ENCODE results near the gene RALGPS2.

Gene RALGPS2

GRCh38 chr1:178877896-178878295 lies 152.9 kb downstream of the RALGPS2 start:
- no peak for TF ChIP-seq ZFP30 (CRISPR knock-in tag; IDR thresholded peaks at IDR 0.05)
- no peak for TF ChIP-seq BACH2 (CRISPR knock-in tag; IDR thresholded peaks at IDR 0.05; ENCODE audit: borderline replicate concordance)
- no peak for TF ChIP-seq ZNF565 (CRISPR knock-in tag; conservative IDR thresholded peaks at IDR 0.05; ENCODE audit: low read depth)
- no peak for TF ChIP-seq ISL1 (CRISPR knock-in tag; IDR thresholded peaks at IDR 0.05)
- TF ChIP-seq ZFP3 (CRISPR knock-in tag; IDR thresholded peaks at IDR 0.05): no peak
- TF ChIP-seq RARB (CRISPR knock-in tag; IDR thresholded peaks at IDR 0.05): no peak
- no peak for TF ChIP-seq PPARA (CRISPR knock-in tag; IDR thresholded peaks at IDR 0.05; ENCODE audit: borderline replicate concordance)
- no peak for TF ChIP-seq ZNF8 (CRISPR knock-in tag; IDR thresholded peaks at IDR 0.05)
- TF ChIP-seq CREB5 (CRISPR knock-in tag; IDR thresholded peaks at IDR 0.05; ENCODE audit: low read depth): no peak
- no peak for ATAC-seq

- no peak for ATAC-seq
- no peak for TF ChIP-seq PATZ1 (CRISPR knock-in tag; IDR thresholded peaks at IDR 0.05; ENCODE audit: borderline replicate concordance)
- TF ChIP-seq SNAI2 (CRISPR knock-in tag; IDR thresholded peaks at IDR 0.05): no peak
Observed at GRCh38 chr1:178881950-178882349, 156.9 kb downstream of the RALGPS2 start.

- no peak for ATAC-seq
- TF ChIP-seq RARB (CRISPR knock-in tag; IDR thresholded peaks at IDR 0.05) (no peak), POU6F1 (CRISPR knock-in tag; IDR thresholded peaks at IDR 0.05; ENCODE audit: borderline replicate concordance, low read depth) (no peak), GLIS3 (CRISPR knock-in tag; IDR thresholded peaks at IDR 0.05) (no peak), ZNF8 (CRISPR knock-in tag; IDR thresholded peaks at IDR 0.05) (no peak), ZC3H10 (CRISPR knock-in tag; IDR thresholded peaks at IDR 0.05) (no peak), CSDC2 (CRISPR knock-in tag; IDR thresholded peaks at IDR 0.05) (no peak), SNAI2 (CRISPR knock-in tag; IDR thresholded peaks at IDR 0.05) (no peak), ZNF565 (CRISPR knock-in tag; conservative IDR thresholded peaks at IDR 0.05; ENCODE audit: low read depth) (no peak), TSHZ2 (CRISPR knock-in tag; IDR thresholded peaks at IDR 0.05) (no peak), ISL1 (CRISPR knock-in tag; IDR thresholded peaks at IDR 0.05) (no peak), ZFP3 (CRISPR knock-in tag; IDR thresholded peaks at IDR 0.05) (no peak), CSRNP3 (CRISPR knock-in tag; IDR thresholded peaks at IDR 0.05) (no peak), ZNF70 (CRISPR knock-in tag; IDR thresholded peaks at IDR 0.05) (no peak), TOX (CRISPR knock-in tag; IDR thresholded peaks at IDR 0.05; ENCODE audit: borderline replicate concordance) (no peak), TCF4 (CRISPR knock-in tag; IDR thresholded peaks at IDR 0.05; ENCODE audit: borderline replicate concordance) (no peak)
Observed at GRCh38 chr1:178885869-178886268, 160.8 kb downstream of the RALGPS2 start.

- no peak for ATAC-seq
- TF ChIP-seq TSHZ2 (CRISPR knock-in tag; IDR thresholded peaks at IDR 0.05): no peak
- no peak for TF ChIP-seq TCF4 (CRISPR knock-in tag; IDR thresholded peaks at IDR 0.05; ENCODE audit: borderline replicate concordance)
- no peak for TF ChIP-seq GLIS3 (CRISPR knock-in tag; IDR thresholded peaks at IDR 0.05)
- no peak for TF ChIP-seq CSRNP3 (CRISPR knock-in tag; IDR thresholded peaks at IDR 0.05)
- no peak for TF ChIP-seq ZNF70 (CRISPR knock-in tag; IDR thresholded peaks at IDR 0.05)
- no peak for TF ChIP-seq PPARA (CRISPR knock-in tag; IDR thresholded peaks at IDR 0.05; ENCODE audit: borderline replicate concordance)
- TF ChIP-seq ISL1 (CRISPR knock-in tag; IDR thresholded peaks at IDR 0.05): no peak
- no peak for TF ChIP-seq ZC3H10 (CRISPR knock-in tag; IDR thresholded peaks at IDR 0.05)
- no peak for TF ChIP-seq ZFP3 (CRISPR knock-in tag; IDR thresholded peaks at IDR 0.05)
- TF ChIP-seq BACH2 (CRISPR knock-in tag; IDR thresholded peaks at IDR 0.05; ENCODE audit: borderline replicate concordance): no peak
- TF ChIP-seq OSR1 (CRISPR knock-in tag; IDR thresholded peaks at IDR 0.05): no peak
- no peak for TF ChIP-seq TOX (CRISPR knock-in tag; IDR thresholded peaks at IDR 0.05; ENCODE audit: borderline replicate concordance)
- no peak for TF ChIP-seq SNAI2 (CRISPR knock-in tag; IDR thresholded peaks at IDR 0.05)
- no peak for TF ChIP-seq ZFP30 (CRISPR knock-in tag; IDR thresholded peaks at IDR 0.05)
- no peak for TF ChIP-seq CSDC2 (CRISPR knock-in tag; IDR thresholded peaks at IDR 0.05)
Observed at GRCh38 chr1:178886551-178886950, 161.5 kb downstream of the RALGPS2 start.
